Activated T-helper 9 cell treated with anti-CD3 and anti-CD28 coated beads, Interleukin-2, amount 50 U/mL, for 16 hours (primary cell): ENCODE data around the gene FBXO15.

Source experiments
- DNase-seq: peaks from one replicate; pipeline ENCODE4 v3.0.0-alpha.2; 2020; ENCODE audit warnings: low read depth

The FBXO15 gene

GRCh38 chr18:74147779-74148542, at the start of gene FBXO15, which contains the start of gene TIMM21:
FBXO15 (minus strand) TSS chr18:74147834; CDS start chr18:74147785, 49 bp downstream.
TIMM21 (plus strand) TSS chr18:74148523; CDS start chr18:74148809, 286 bp downstream.
- DNase-seq = peak; percentile 93

GRCh38 chr18:74196220-74197119, 48.8 kb upstream of the FBXO15 start:
- peak; percentile 24 for DNase-seq

GRCh38 chr18:74194691-74195090, 47.1 kb upstream of the FBXO15 start:
- DNase-seq = no peak

- DNase-seq = no peak
These were observed 43.9 kb upstream of the FBXO15 start for GRCh38 chr18:74191577-74191976.

- no peak for DNase-seq
These were observed 42.5 kb upstream of the FBXO15 start for GRCh38 chr18:74190086-74190485.

- DNase-seq = no peak
These were observed 39.0 kb upstream of the FBXO15 start for GRCh38 chr18:74186661-74187060.

- DNase-seq = no peak
These were observed 38.2 kb upstream of the FBXO15 start for GRCh38 chr18:74185860-74186259.

GRCh38 chr18:74184875-74185274, 37.2 kb upstream of the FBXO15 start:
- no peak for DNase-seq

GRCh38 chr18:74183130-74183529, 35.5 kb upstream of the FBXO15 start:
- DNase-seq = no peak

GRCh38 chr18:74182335-74182734, 34.7 kb upstream of the FBXO15 start:
- DNase-seq = no peak

- DNase-seq = no peak
These were observed 32.1 kb upstream of the FBXO15 start for GRCh38 chr18:74179623-74180199.

- DNase-seq = no peak
These were observed 31.2 kb upstream of the FBXO15 start for GRCh38 chr18:74178884-74179283.

GRCh38 chr18:74175658-74176057, 28.0 kb upstream of the FBXO15 start:
- no peak for DNase-seq

GRCh38 chr18:74173434-74173750, 25.8 kb upstream of the FBXO15 start:
- DNase-seq = no peak

GRCh38 chr18:74172697-74173433, 25.2 kb upstream of the FBXO15 start:
- DNase-seq = no peak

- no peak for DNase-seq
These were observed 24.4 kb upstream of the FBXO15 start for GRCh38 chr18:74171910-74172606.

- DNase-seq = no peak
These were observed 18.8 kb upstream of the FBXO15 start for GRCh38 chr18:74166386-74166785.

GRCh38 chr18:74163019-74163660, 15.5 kb upstream of the FBXO15 start:
- no peak for DNase-seq

GRCh38 chr18:74155276-74155675, 7.6 kb upstream of the FBXO15 start:
- DNase-seq = no peak

- DNase-seq = no peak
These were observed 7.1 kb upstream of the FBXO15 start for GRCh38 chr18:74154716-74155115.

- no peak for DNase-seq
These were observed 6.2 kb upstream of the FBXO15 start for GRCh38 chr18:74153793-74154192.
